ENCODE results near the gene SDR42E1.
A peak's percentile ranks its signal among the peaks of the same experiment; 100 is the strongest.

GRCh38 chr16:81996664-81997509 is 14.4 kb downstream of the SDR42E1 start:
- TF ChIP-seq CTCF (conservative IDR thresholded peaks at IDR 0.05; ENCODE audit: low read length) (peak; percentile 38), EZH2phosphoT487 (IDR thresholded peaks at IDR 0.05; ENCODE audit: borderline replicate concordance, low read depth, low read length) (no peak)

Data from OCI-LY7 (cell line).